Measurements from ENCODE around the gene TAF4.
"Not testable (repeated sequence)": the region's sequence is repeated elsewhere in the genome, so short reads cannot be mapped to it uniquely, and the experiment has no call there.

The TAF4 gene

GRCh38 chr20:62088258-62089127 is 22.8 kb upstream of the TAF4 start:
- H3K4me3 ChIP-seq (ENCODE audit: low read depth, low read length), result no peak overlapping the region
- no peak for TF ChIP-seq CTCF (IDR thresholded peaks at IDR 0.05; ENCODE audit: low read depth, low read length)
- peak; percentile 75 for DNase-seq (ENCODE audit: low read depth, low spot score)
- in situ Hi-C loops (cut with HindIII; ENCODE audit: low sequenced_read_pairs), result no loop called here

- H3K4me3 ChIP-seq (ENCODE audit: low read depth, low read length), result no peak overlapping the region
- in situ Hi-C loops (cut with HindIII; ENCODE audit: low sequenced_read_pairs), result no loop called here
- TF ChIP-seq CTCF (IDR thresholded peaks at IDR 0.05; ENCODE audit: low read depth, low read length), result no peak
- no peak for DNase-seq (ENCODE audit: low read depth, low spot score)
Measured at GRCh38 chr20:62087632-62088031, 22.0 kb upstream of the TAF4 start.

GRCh38 chr20:62087227-62087626 is 21.5 kb upstream of the TAF4 start:
- no peak for DNase-seq (ENCODE audit: low read depth, low spot score)
- no peak overlapping the region for H3K4me3 ChIP-seq (ENCODE audit: low read depth, low read length)
- TF ChIP-seq CTCF (IDR thresholded peaks at IDR 0.05; ENCODE audit: low read depth, low read length), result no peak
- in situ Hi-C loops (cut with HindIII; ENCODE audit: low sequenced_read_pairs), result no loop called here

- DNase-seq (ENCODE audit: low read depth, low spot score), result no peak
- TF ChIP-seq CTCF (IDR thresholded peaks at IDR 0.05; ENCODE audit: low read depth, low read length), result no peak
- H3K4me3 ChIP-seq (ENCODE audit: low read depth, low read length), result no peak overlapping the region
- in situ Hi-C loops (cut with HindIII; ENCODE audit: low sequenced_read_pairs), result no loop called here
Measured at GRCh38 chr20:62085206-62085605, 19.5 kb upstream of the TAF4 start.

GRCh38 chr20:62084224-62084623 is 18.5 kb upstream of the TAF4 start:
- in situ Hi-C loops (cut with HindIII; ENCODE audit: low sequenced_read_pairs); H3K4me3 ChIP-seq (ENCODE audit: low read depth, low read length); DNase-seq (ENCODE audit: low read depth, low spot score): not testable (repeated sequence)

GRCh38 chr20:62083312-62083711 is 17.6 kb upstream of the TAF4 start:
- in situ Hi-C loops (cut with HindIII; ENCODE audit: low sequenced_read_pairs), result no loop called here
- DNase-seq (ENCODE audit: low read depth, low spot score), result no peak
- no peak for TF ChIP-seq CTCF (IDR thresholded peaks at IDR 0.05; ENCODE audit: low read depth, low read length)
- no peak overlapping the region for H3K4me3 ChIP-seq (ENCODE audit: low read depth, low read length)

GRCh38 chr20:62080249-62080990 is 14.7 kb upstream of the TAF4 start:
- DNase-seq (ENCODE audit: low read depth, low spot score), result no peak
- no peak overlapping the region for H3K4me3 ChIP-seq (ENCODE audit: low read depth, low read length)
- in situ Hi-C loops (cut with HindIII; ENCODE audit: low sequenced_read_pairs), result no loop called here
- TF ChIP-seq CTCF (IDR thresholded peaks at IDR 0.05; ENCODE audit: low read depth, low read length), result no peak

Data from astrocyte of the spinal cord (primary cell).